SK-N-SH (cell line): Measurements from ENCODE around the gene SPSB1. TPM values are rescaled to one million over a fixed set of nuclear protein-coding genes. Genes with fewer than 3 reads are reported as not detected.

ENCODE experiments used
- CTCF ChIA-PET: fragments of 300-600, 350-600 bp; formaldehyde crosslinking; extraction: SDS; loops from one replicate; lab custom pipeline; 2021; lab: Yijun Ruan, JAX
- POLR2A ChIA-PET: fragments of 350-600 bp; sonication (Branson Sonifier 250); formaldehyde crosslinking; extraction: SDS; loops from one replicate; lab custom pipeline; 2020; ENCODE audit warnings: antibody characterized with exemption, inconsistent platforms; lab: Yijun Ruan, JAX
- DNase-seq: peaks from one replicate; pipeline ENCODE4 v3.0.0; 2012
- H2AFZ ChIP-seq: fragments of 200-600 bp; sonication (generic); 2 replicates; pipeline ENCODE4 v1.8.1; 2016; ENCODE audit warnings: antibody characterized with exemption, mild to moderate bottlenecking, low read depth
- H3F3A ChIP-seq: fragments of 200-600 bp; sonication (generic); replicated peaks from 2 replicates; pipeline ENCODE3; 2016; ENCODE audit warnings: antibody characterized with exemption, mild to moderate bottlenecking; ENCODE audit not compliant: insufficient read depth
- H3K27ac ChIP-seq, 2 experiments: fragments of 200-500 bp in 1 of 2; fragments of 200-600 bp in 1 of 2; sonication (Bioruptor generic) in 1 of 2; sonication (generic), shearing (Covaris generic) in 1 of 2; 2 replicates each; pipeline versions ENCODE4 v1.5.1 to v1.6.1; 2014 to 2016; ENCODE audit warnings: low read depth in 2 of 2, inconsistent platforms in 1 of 2, low read length in 1 of 2, mild to moderate bottlenecking in 1 of 2, mixed read lengths in 1 of 2
- H3K27me3 ChIP-seq: fragments of 200-600 bp; sonication (generic), shearing (Covaris generic); 2 replicates; pipeline ENCODE4 v1.6.1; 2016; ENCODE audit warnings: mixed run types; ENCODE audit not compliant: insufficient read depth
- H3K36me3 ChIP-seq, 2 experiments: fragments of 200-500 bp in 1 of 2; fragments of 200-600 bp in 1 of 2; sonication (Bioruptor generic) in 1 of 2; sonication (generic) in 1 of 2; replicated peaks in 1 of 2; 2 replicates each; pipeline versions ENCODE3 to v1.5.1; 2014 to 2016; ENCODE audit warnings: low read length in 1 of 2, mild to moderate bottlenecking in 1 of 2; ENCODE audit not compliant: insufficient read depth in 2 of 2, control insufficient read depth in 1 of 2
- H3K4me1 ChIP-seq, 2 experiments: fragments of 200-500 bp in 1 of 2; fragments of 200-600 bp in 1 of 2; sonication (Bioruptor generic) in 1 of 2; sonication (generic), shearing (Covaris generic) in 1 of 2; 2 replicates each; pipeline versions ENCODE4 v1.5.1 to v1.6.1; 2014 to 2016; ENCODE audit warnings: low read depth in 1 of 2, low read length in 1 of 2, mixed run types in 1 of 2; ENCODE audit not compliant: insufficient read depth in 2 of 2, control insufficient read depth in 1 of 2
- H3K4me2 ChIP-seq: fragments of 200-600 bp; sonication (generic), shearing (Covaris generic); 2 replicates; pipeline ENCODE4 v1.6.1; 2017; ENCODE audit warnings: mixed run types
- H3K4me3 ChIP-seq, 2 experiments: fragments of 200-500 bp in 1 of 2; fragments of 200-600 bp in 1 of 2; sonication (Bioruptor generic) in 1 of 2; sonication (generic), shearing (Covaris generic) in 1 of 2; 2 replicates each; pipeline versions ENCODE4 v1.5.1 to v1.8.1; 2014 to 2016; ENCODE audit warnings: low read depth in 2 of 2, inconsistent platforms in 1 of 2, low read length in 1 of 2, mild to moderate bottlenecking in 1 of 2, mixed read lengths in 1 of 2, moderate library complexity in 1 of 2
- H3K79me2 ChIP-seq: fragments of 200-600 bp; sonication (generic); 2 replicates; pipeline ENCODE4 v1.8.1; 2017; ENCODE audit warnings: mild to moderate bottlenecking; ENCODE audit not compliant: insufficient read depth
- H3K9ac ChIP-seq: fragments of 200-600 bp; sonication (generic); 2 replicates; pipeline ENCODE4 v1.6.1; 2017; ENCODE audit warnings: mixed run types
- H3K9me2 ChIP-seq: fragments of 200-600 bp; sonication (generic); 2 replicates; pipeline ENCODE4 v1.6.1; 2017; ENCODE audit warnings: mixed run types
- H3K9me3 ChIP-seq: fragments of 200-600 bp; sonication (generic); 2 replicates; pipeline ENCODE4 v1.6.1; 2017; ENCODE audit warnings: mixed run types, mild to moderate bottlenecking, moderate library complexity
- H4K20me1 ChIP-seq: fragments of 200-600 bp; sonication (generic); 2 replicates; pipeline ENCODE4 v1.6.1; 2017; ENCODE audit warnings: mild to moderate bottlenecking, mixed run types; ENCODE audit not compliant: insufficient read depth
- ELF1 ChIP-seq: IDR thresholded peaks from 2 replicates; pipeline ENCODE4 v1.4.0; 2012
- EP300 ChIP-seq, 2 experiments: IDR thresholded peaks; 2 replicates each; pipeline versions ENCODE4 v1.4.0 to v1.6.1; 2012; ENCODE audit warnings: borderline replicate concordance in 1 of 2, low read depth in 1 of 2, low read length in 1 of 2
- EZH2phosphoT487 ChIP-seq: fragments of 200-600 bp; sonication (generic); IDR thresholded peaks from 2 replicates; pipeline ENCODE4 v1.6.1; 2017; ENCODE audit warnings: low read depth, mixed run types, mild to moderate bottlenecking, antibody characterized with exemption, moderate library complexity, borderline replicate concordance
- FOSL2 ChIP-seq: IDR thresholded peaks from 2 replicates; pipeline ENCODE4 v1.4.0; 2012; ENCODE audit warnings: low read depth, mild to moderate bottlenecking, moderate library complexity, borderline replicate concordance
- FOXJ3 ChIP-seq: sonication (generic); formaldehyde crosslinking; IDR thresholded peaks from 2 replicates; pipeline ENCODE4 v1.5.1; 2020; ENCODE audit warnings: mild to moderate bottlenecking, missing genetic modification reagents
- FOXM1 ChIP-seq: IDR thresholded peaks from 2 replicates; pipeline ENCODE4 v1.4.0; 2012; ENCODE audit warnings: low read depth, mild to moderate bottlenecking
- GATA2 ChIP-seq: sonication (generic); formaldehyde crosslinking; IDR thresholded peaks from 2 replicates; pipeline ENCODE4 v1.5.0; 2020; ENCODE audit warnings: mild to moderate bottlenecking, missing genetic modification reagents
- IRF3 ChIP-seq: fragments of 150-350 bp; IDR thresholded peaks from 2 replicates; pipeline ENCODE4 v1.6.1; 2016; ENCODE audit warnings: mild to moderate bottlenecking, low read depth, low read length
- JUND ChIP-seq: IDR thresholded peaks from 2 replicates; pipeline ENCODE4 v1.4.0; 2012
- NFIC ChIP-seq: IDR thresholded peaks from 2 replicates; pipeline ENCODE4 v1.4.0; 2012; ENCODE audit warnings: borderline replicate concordance
- POLR2AphosphoS5 ChIP-seq: IDR thresholded peaks from 2 replicates; pipeline ENCODE4 v1.6.1; 2012; ENCODE audit warnings: low read depth, low read length
- RXRA ChIP-seq: IDR thresholded peaks from 2 replicates; pipeline ENCODE4 v1.4.0; 2012; ENCODE audit warnings: low read depth, mild to moderate bottlenecking, borderline replicate concordance
- SIN3A ChIP-seq: IDR thresholded peaks from 2 replicates; pipeline ENCODE4 v1.6.1; 2012; ENCODE audit warnings: low read depth, mild to moderate bottlenecking, low read length, moderate library complexity, borderline replicate concordance
- SMC3 ChIP-seq: IDR thresholded peaks from 2 replicates; pipeline ENCODE4 v1.6.1; 2012; ENCODE audit warnings: low read depth, low read length, improper control_type of control experiment
- USF2 ChIP-seq: fragments of 150-350 bp; IDR thresholded peaks from 2 replicates; pipeline ENCODE4 v1.6.1; 2017; ENCODE audit warnings: antibody characterized with exemption, low read length, low read depth, borderline replicate concordance
- ZBTB33 ChIP-seq: IDR thresholded peaks from 2 replicates; pipeline ENCODE4 v1.4.0; 2012; ENCODE audit warnings: low read depth, borderline replicate concordance
- WGBS: methylation state at CpG from one replicate; pipeline ENCODE4 v1.1.6; 2017; ENCODE audit warnings: low lambda C conversion rate; 5-methylcytosine and 5-hydroxymethylcytosine counted together
- polyA plus RNA-seq, 3 experiments: library from polyadenylated mRNA; depleted of rRNA; stranded (reverse); fragments of >200 nt; gene quantifications; 2 replicates each; pipeline ENCODE4 v1.2.3, GENCODE V29; 2012
- TF ChIP-seq, protein P1 (sequence below): fragments of 200-600 bp; sonication (generic); IDR thresholded peaks from 2 replicates; pipeline ENCODE4 v1.6.1; 2017; ENCODE audit warnings: antibody characterized with exemption, mild to moderate bottlenecking, moderate library complexity
- TF ChIP-seq, protein P2 (sequence below): IDR thresholded peaks from 2 replicates; pipeline ENCODE4; 2012

SPSB1 gene
- polyA plus RNA-seq, 1 of the 3 experiments (the other 2 are of a cell fraction): 9.2 TPM

DNA sequence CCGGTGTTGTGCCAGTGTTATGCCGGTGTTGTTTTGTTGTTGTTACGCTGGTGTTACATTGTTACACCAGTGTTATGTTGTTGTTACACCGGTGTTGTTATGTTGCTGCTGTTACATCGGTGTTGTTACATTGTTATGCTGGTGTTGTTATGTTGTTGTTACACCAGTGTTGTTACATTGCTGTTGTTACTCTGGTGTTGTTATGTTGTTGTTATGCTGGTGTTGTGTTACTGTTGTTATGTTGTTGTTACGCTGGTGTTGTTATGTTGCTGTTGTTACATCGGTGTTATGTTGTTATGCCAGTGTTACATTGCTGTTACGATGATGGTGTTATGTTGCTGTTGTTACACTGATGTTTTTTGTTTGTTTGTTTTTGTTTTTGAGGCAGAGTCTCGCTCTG is 34.1 kb upstream of the SPSB1 start:
- CTCF ChIA-PET: no interaction called here
- Histone ChIP-seq H3K4me3 (no peak overlapping the region), H3K9me2 (no peaks in the 10 kb centered on the region), H3K4me1 (peaks cover 3 to 8% of the 10 kb centered on the region in 2 experiments; a peak in 3 of 4 replicates), H3K9me3 (no peaks in the 10 kb centered on the region), H3K9ac (no peak overlapping the region)
- DNase-seq: no peak
- POLR2A ChIA-PET: no interaction called here
- TF ChIP-seq ELF1: no peak
- TF ChIP-seq FOXJ3 (CRISPR knock-in tag): no peak
- no peak for TF ChIP-seq RXRA
- TF ChIP-seq POLR2AphosphoS5: no peak
- no peak for TF ChIP-seq SMC3
- TF ChIP-seq, protein P1, sequence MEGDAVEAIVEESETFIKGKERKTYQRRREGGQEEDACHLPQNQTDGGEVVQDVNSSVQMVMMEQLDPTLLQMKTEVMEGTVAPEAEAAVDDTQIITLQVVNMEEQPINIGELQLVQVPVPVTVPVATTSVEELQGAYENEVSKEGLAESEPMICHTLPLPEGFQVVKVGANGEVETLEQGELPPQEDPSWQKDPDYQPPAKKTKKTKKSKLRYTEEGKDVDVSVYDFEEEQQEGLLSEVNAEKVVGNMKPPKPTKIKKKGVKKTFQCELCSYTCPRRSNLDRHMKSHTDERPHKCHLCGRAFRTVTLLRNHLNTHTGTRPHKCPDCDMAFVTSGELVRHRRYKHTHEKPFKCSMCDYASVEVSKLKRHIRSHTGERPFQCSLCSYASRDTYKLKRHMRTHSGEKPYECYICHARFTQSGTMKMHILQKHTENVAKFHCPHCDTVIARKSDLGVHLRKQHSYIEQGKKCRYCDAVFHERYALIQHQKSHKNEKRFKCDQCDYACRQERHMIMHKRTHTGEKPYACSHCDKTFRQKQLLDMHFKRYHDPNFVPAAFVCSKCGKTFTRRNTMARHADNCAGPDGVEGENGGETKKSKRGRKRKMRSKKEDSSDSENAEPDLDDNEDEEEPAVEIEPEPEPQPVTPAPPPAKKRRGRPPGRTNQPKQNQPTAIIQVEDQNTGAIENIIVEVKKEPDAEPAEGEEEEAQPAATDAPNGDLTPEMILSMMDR: no peak
- no peak for TF ChIP-seq EZH2phosphoT487
- no peak for TF ChIP-seq FOSL2
- no peak for TF ChIP-seq NFIC
- TF ChIP-seq IRF3: no peak
- TF ChIP-seq EP300 (IDR thresholded peaks at IDR 0.05; ENCODE audit: borderline replicate concordance in 1 of 2, low read depth in 1 of 2, low read length in 1 of 2): no peak
- no peak for TF ChIP-seq ZBTB33
- TF ChIP-seq SIN3A: no peak
- TF ChIP-seq, protein P2, sequence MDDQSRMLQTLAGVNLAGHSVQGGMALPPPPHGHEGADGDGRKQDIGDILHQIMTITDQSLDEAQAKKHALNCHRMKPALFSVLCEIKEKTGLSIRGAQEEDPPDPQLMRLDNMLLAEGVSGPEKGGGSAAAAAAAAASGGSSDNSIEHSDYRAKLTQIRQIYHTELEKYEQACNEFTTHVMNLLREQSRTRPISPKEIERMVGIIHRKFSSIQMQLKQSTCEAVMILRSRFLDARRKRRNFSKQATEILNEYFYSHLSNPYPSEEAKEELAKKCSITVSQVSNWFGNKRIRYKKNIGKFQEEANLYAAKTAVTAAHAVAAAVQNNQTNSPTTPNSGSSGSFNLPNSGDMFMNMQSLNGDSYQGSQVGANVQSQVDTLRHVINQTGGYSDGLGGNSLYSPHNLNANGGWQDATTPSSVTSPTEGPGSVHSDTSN: no peak
- no peak for TF ChIP-seq GATA2
- no peak for TF ChIP-seq USF2
- no peak for TF ChIP-seq JUND
- TF ChIP-seq FOXM1: no peak
- TF ChIP-seq, all 33 proteins: peak for 0
- no peak overlapping the region for H3K4me2 ChIP-seq
- H2AFZ ChIP-seq: no peak overlapping the region
- H3K27me3 ChIP-seq: no peaks in the 10 kb centered on the region
- H3K79me2 ChIP-seq: peaks cover 30% of the 10 kb centered on the region
- no peak overlapping the region for H3K27ac ChIP-seq
- no peaks in the 10 kb centered on the region for H3F3A ChIP-seq
- H3K36me3 ChIP-seq: peaks cover 0 to 15% of the 10 kb centered on the region in 2 experiments
- 95% methylated on average over 9 of the region's 9 CpGs for WGBS
- 0 out of 2 replicates have a peak, but pooled peaks cover 8% of the 10 kb centered on the region for H4K20me1 ChIP-seq
